Measurements from ENCODE around the gene SRGAP3.
"Not testable (repeated sequence)": the region's sequence is repeated elsewhere in the genome, so short reads cannot be mapped to it uniquely, and the experiment has no call there.

The SRGAP3 gene

DNA sequence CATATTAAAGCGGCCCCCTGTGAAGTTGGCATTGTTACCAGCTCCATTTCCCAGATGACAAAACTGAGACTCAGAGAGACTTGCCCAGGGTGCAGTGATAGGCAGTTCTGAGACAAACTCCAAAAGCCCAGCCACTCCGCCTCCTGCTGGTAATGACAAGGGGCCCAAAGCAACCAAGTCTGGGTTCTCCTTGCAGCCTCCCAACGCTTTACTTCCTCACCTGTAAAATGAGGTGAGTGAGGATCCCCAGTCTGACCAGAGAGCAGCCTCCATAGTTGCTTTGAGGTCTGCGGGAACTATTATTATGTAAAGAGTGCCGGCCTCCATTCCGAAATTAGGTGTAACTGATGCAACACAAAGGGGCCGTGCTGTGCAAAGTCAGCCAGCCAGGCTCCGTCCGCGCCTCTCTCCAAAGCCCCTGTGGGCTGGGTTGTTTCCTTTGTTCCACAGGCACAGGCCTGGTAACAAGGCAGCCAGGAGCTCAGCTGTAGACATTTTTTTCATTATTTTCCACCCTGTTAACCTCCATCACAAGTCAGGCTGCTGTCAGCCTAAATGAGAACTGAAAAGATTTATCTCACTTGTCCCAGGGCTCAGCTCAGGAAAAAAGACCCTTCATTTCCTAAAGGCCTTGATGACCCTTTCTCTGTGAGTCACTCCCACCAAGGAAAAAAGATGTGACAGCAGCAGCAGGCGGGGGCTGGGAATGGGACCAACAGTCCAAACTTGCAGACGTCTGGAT lies 147.0 kb downstream of the SRGAP3 start:
- H3K27ac ChIP-seq, result no peak overlapping the region
- no peak for DNase-seq (ENCODE audit: low read depth, low spot score)

DNA sequence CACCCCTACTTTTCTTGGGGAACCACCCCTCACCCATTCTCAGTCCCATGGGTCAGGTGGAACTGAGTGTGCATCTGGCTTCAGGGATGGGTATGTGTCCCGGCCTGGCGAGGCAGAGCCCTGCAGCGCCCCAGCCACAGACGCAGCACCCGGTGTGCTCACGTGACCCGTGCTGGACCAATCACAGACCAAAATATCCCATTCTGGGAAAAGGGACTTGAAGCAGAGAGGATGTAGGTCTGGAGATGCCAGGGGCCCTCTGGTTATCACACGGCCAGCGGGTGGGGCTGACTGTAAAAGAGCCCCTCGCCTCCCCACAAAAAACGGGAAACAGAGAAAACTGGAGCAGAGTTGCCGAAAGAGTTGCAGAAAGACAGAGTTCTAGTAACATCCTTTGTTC lies 148.2 kb downstream of the SRGAP3 start:
- no peak overlapping the region for H3K27ac ChIP-seq
- no peak for DNase-seq (ENCODE audit: low read depth, low spot score)

DNA sequence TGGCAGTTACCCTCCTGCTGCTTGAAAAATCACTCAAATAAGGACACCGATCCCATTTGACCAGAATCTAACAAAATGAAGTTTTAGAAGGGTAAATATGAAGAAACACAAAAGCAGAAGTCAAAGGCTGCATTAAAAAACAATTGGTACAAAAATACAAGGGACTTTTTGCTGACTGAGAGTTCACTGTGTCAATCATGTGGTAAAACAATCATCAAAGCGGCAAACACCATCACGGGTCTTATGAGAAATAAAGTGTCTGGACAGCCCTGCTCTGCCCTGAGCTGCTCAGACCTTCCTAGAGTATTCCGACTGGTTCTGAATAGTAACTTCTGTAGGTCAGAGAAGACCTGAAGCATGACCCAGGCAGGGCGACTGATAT lies 148.9 kb downstream of the SRGAP3 start:
- DNase-seq (ENCODE audit: low read depth, low spot score), result no peak
- H3K27ac ChIP-seq, result no peak overlapping the region

DNA sequence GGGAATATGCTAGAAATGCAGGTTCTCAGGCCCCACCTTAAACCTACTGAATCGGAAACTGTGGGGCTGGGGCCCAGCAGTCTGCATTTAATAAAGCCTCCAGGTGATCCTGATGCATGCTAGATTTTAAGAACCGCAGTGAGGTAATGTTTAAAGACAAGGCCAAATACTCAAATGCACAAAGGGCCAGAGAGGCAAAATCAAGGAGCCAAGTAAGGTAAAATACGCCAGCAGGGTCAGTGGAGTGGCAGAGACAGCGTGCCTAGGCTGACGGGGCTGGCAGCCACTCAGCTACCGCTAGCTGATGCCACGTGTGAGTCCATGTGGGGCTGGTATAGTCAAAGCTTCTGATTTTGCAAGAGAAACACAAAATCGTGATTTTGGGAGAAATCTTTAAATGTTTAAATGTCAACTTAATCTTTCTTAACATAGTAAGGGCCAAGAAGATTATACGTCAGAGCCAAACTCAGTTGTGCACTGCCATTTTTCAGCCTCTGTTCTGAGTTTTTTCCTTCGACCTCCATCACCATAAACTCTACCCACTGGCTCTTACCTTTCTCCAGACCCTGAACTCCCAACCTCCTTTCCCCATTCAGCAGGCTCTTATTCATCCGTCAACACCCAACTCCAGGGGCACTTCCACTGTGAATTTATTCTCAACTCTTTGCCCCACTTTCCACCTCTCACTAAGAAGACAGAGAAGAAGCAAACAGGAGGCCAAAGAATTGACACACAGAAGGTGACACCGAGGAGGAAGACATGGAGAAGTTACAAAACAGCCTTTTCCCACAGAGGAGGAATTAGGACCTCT lies 149.5 kb downstream of the SRGAP3 start:
- DNase-seq (ENCODE audit: low read depth, low spot score), result no peak

DNA sequence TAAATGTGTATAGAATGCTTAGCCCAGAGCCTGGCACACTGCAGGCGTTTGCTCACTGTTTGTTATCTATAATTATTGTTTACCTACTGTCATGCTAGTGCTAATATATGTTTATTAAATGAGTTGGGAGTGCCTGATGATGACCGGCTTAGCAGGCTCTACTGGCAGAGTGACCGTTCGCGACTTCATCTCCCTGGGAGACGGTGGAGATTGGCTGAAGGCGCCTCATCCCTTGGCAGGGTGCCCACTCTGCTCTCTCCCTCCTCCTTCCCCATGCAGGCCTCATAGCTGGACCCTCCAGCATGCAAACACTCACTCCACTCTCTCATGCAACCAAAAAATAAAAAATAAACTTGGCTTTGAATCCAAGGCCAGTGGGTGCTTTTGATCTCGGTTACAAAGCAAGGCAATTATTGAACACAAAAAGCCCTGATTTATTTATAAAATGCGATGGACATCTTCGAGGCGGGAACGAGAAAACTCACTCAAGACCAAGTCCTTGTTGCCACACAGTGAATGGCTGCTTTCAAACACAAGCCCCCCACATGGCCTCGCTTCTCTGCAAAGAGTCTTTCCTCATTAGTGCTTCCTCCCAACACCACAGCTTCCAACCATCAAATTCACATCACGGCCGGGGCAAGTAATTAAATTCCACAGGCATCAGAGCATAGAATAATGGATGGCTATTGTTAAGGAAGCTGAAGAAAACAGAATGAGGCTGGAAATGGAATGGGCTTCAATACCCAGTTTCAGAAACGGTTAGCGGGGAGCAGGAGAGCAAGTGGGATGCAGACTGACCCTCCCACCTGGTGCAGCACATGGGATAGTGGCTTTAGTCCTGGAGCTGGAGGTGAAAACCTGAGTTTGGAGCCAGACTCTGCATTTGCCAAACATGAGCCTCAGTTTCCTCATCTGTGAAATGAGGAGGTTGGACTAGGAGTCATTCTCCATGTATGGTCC lies 150.4 kb downstream of the SRGAP3 start:
- no peak overlapping the region for H3K27ac ChIP-seq
- DNase-seq (ENCODE audit: low read depth, low spot score), result no peak

More for the DNA sequence above, 149.5 kb downstream of the SRGAP3 start:
- H3K27ac ChIP-seq, result no peak overlapping the region

DNA sequence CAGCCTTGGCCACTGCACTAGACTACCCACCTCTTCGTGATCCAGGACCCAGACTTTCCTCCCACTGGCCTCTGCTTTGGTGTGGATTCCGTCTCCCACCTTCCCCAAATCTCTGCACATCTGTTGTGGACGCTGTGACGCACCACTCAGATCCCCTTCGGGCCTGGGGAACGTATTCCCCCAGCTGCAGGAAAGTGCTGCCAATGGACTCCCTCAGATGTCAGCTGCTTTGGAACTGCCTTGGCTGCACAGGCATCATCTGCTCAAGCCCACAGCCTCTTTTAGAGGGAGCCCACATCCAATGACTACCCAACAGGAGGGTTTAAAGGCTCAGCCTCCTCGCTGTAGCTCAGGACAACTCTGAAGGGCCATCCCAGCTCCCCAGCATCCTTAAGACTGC lies 152.0 kb downstream of the SRGAP3 start:
- H3K27ac ChIP-seq, result no peak overlapping the region

DNA sequence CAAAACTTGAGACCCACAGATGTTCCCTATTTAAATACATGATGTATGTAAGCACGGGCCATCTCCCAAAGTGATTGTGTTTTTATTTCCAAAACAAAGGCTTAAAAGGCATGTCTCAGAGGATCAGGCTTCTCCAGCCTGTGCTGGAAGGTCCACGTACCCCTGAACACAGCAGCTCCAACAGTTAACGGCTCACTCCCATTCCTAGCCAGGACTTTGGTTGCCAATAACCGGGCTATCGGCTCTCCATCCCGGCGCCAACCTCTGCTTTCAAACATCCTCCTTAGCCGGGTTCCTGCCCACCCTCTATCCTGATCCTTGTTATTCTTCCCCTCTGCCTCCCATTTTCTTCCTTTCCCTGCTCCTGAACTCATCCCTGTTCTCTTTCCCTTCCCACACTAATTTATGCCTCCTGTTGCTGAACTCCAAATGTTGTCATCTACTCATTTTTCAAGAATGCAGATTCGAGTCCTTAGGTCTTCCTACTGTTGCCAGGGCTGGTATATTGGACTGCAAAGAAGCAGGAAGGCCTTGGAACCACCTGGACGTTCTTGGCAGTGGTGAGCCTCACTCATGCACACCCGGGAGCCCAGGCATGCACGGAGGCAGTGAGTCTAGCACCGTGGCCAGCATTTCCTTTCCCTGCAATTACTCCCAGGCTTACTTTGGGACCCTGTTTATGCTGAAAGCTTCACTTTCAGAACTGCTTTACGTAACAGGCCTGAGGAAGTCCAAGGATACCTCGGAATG lies 157.8 kb downstream of the SRGAP3 start:
- DNase-seq (ENCODE audit: low read depth, low spot score), result no peak
- no peak overlapping the region for H3K27ac ChIP-seq

More for the DNA sequence above, 152.0 kb downstream of the SRGAP3 start:
- no peak for DNase-seq (ENCODE audit: low read depth, low spot score)

DNA sequence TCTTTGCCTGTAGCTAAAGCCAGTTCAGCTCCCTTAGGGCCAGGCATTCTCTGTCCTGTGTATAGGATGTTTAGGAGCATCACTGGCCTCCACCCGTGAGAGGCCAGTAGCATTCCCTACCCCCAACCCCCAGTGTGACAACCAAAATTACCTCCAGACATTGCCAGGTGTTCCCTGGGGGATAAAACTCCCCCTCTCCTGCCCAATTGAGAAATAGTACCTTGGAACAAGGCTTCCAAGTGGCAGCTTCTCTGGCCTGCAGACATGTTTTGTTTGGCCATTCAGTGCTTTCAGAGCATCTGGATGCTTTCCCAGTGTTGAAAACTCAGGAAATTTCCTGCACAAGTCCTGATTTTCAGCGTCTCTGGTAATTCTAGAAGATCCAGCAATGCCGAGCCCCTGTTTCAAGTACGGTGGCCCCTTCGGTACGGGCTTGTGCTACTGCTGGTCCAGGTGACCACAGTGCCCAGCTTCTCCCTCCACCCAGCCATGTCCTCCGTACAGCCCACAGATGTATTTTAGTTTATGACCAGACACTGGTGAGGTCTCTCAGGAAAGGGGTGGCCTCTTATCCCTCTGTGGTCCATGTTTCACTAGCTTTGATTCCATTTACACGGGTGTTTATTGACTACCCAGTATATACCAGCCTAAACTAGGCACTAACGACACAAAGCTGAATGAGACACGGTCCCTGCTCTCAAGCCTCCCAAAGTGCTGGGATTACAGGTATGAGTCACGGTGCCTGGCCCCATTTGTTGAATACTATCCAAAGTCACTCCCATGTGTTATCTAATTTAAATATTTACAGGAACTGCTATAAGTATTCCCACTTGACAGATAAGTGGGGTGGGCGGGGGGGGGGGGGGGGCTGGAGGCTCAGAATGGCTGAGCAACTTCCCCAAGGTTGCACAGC lies 160.7 kb downstream of the SRGAP3 start:
- no peak overlapping the region for H3K27ac ChIP-seq
- no peak for DNase-seq (ENCODE audit: low read depth, low spot score)

DNA sequence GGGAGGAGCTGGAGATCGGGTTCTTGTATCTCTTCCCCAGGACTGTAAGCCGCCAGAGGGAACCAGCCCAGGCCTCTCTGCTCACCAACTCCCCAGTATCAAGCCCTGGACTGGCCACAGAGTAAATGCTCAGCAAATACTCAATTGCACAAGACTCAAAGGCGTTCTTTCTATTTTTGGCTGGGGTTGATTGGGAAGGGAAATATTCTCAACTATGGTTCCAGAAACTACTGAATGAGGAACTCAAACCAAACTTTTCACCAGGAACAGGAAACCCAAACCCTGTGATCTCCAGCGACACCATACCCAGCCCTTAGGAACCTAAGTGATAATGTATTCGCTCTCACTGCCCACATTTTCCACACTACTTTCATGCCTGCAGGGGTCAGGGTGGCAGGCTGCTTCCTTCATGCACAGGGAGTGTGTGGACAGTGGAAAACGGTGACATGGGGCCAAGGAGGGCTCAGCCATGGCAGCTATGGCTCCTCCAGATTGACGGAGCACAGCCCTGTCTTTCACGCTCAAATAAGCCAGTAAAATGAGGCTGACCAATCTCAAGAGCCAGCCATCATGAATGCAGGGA lies 161.5 kb downstream of the SRGAP3 start:
- H3K27ac ChIP-seq, result no peak overlapping the region
- no peak for DNase-seq (ENCODE audit: low read depth, low spot score)

DNA sequence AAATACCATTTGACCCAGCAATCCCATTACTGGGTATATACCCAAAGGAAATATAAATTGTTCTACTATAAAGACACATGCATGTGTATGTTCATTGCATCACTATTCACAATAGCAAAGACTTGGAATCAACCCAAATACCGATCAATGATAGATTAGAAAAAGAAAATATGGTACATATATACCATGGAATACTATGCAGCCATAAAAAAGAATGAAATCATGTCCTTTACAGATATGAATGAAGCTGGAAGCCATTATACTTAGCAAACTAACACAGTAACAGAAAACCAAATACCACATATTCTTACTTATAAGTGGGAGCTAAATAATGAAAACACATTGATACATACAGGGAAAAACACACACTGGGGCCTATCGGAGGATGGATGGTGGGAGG lies 164.0 kb downstream of the SRGAP3 start:
- H3K27ac ChIP-seq; DNase-seq (ENCODE audit: low read depth, low spot score): not testable (repeated sequence)

DNA sequence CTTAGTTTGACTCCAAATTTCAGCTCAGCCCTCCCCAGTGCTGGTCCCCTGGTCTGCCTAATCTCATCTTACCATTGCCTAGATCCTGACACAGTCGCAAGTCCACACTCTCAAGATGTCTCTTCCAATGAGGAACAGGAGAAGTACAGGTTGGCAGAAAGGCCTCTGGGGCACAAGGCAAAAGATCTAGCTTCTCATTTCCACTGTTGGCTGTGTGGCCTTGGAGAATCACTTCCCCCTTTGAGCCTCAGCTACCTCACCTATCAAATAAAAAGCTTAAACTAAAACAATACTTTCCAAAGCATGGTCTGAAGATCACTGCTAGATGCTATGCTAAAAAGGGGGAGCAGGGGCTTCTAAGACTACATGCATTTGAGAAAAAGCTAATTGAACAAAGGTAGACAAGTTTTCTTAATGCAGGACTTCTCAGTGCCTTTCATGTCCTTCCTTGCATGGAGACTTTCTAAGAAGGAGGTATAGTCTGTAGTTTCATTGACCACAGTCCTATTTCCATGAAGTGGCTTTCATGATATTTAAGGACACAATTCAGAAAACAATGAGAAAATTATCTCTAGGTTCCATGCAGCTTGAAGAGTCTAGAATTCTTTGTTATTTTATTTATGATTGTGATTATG lies 168.1 kb downstream of the SRGAP3 start:
- no peak overlapping the region for H3K27ac ChIP-seq
- no peak for DNase-seq (ENCODE audit: low read depth, low spot score)

DNA sequence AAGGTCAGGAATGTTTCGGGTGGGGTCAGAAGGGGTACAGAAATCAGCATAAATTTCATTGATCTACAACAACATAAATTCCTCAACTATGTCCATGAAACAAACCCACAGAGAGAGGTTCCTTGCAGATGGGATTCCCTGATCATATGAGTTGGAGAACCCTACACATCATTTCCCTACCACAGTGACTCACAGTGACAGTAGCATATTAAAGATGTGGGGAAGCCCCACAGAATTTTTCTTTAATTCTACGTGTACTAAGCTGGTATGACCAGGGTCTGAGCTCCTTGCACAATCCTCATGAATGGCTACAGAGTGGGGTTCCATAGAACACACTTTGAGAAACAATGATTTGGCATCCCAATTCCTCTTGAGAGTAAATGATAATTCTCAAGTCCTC lies 169.3 kb downstream of the SRGAP3 start:
- DNase-seq (ENCODE audit: low read depth, low spot score), result peak; percentile 31
- peak overlapping the region; percentile 56 for H3K27ac ChIP-seq

DNA sequence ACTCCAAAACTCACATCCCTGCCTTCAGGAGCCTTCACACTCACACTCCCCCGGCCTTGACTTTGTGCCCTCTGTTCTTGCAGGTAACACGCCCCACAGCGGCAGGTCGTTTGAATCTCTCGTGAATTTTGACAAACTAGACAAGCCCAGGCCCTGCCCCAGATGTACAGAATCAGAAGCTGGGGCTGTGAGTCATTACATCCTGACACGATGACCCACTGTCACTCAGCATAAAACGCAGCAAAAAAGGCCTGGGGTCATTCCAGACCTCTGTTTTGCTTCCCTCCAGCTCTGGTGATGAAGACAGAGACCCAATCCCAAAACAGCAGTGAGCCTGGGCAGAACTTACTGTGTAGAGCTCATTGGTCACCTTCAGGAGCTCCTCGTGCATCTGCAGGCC lies 169.8 kb downstream of the SRGAP3 start:
- DNase-seq (ENCODE audit: low read depth, low spot score), result peak; percentile 33
- peak overlapping the region; percentile 56 for H3K27ac ChIP-seq

DNA sequence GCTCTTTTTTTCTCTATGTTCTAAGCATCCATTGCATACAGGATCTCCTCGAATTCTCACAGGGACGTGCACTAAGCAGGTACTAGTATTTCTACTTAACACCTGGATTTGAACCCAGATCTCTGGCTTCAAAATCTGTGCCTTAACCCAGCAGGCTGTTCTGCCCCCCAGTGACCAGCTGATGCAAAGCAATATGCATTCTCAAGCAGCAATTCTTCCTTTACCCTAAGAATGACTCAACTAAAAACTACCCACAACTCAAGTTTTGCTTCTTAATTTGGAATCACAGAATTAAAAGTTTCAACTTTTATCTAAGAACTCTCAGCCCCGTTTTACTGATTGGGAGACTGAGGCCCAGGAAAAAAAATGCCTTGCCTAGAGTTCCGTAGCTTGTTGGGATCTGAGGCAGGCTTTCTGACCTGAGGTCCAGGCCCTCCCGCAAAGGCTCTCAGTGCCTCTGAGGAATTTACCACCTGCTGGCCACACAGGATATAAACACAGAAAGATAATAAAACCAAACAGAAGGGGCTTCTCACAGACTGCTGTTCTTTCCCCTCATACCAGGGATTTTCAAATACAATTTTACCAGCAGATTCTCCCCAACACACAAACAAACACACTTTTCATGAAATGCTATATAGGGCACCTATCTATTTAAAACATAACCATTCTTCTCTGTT lies 170.7 kb downstream of the SRGAP3 start:
- H3K27ac ChIP-seq, result no peak overlapping the region
- DNase-seq (ENCODE audit: low read depth, low spot score), result no peak

DNA sequence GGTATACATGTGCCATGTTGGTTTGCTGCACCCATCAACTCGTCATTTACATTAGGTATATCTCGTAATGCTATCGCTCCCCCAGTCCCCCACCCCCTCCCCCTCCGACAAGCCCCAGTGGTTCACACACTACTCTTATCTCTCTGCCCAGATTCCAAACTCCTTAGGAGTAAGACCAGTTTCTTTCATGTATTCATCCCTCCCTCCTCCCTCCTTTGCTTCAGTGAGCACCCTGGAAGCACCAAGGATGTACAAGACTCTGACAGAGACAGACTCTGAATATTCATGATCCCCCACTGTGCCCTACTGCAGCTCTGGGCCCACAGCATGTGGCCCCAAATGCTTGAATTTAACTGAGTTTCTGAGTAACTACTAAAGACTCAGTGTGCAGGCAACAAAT lies 172.4 kb downstream of the SRGAP3 start:
- no peak for DNase-seq (ENCODE audit: low read depth, low spot score)
- no peak overlapping the region for H3K27ac ChIP-seq

DNA sequence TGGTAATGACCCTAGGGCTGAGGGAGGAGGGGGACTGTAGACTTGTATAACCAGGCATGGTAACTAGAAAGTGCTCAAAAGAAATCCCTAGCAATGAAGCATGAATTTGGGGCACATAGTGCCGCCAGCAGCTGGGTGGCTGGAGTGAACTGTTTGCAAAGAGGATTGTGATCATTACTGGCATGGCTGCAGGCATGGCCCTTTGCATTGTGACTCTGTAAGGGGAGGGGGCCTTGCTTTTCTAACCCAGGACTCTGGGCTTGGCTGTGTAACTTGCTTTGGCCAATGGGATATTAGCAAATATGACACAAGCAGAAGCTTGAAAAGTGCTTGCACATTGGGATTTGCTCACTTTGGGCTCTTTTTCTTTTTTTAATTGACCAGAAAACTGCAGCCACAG lies 173.7 kb downstream of the SRGAP3 start:
- no peak for DNase-seq (ENCODE audit: low read depth, low spot score)
- no peak overlapping the region for H3K27ac ChIP-seq

DNA sequence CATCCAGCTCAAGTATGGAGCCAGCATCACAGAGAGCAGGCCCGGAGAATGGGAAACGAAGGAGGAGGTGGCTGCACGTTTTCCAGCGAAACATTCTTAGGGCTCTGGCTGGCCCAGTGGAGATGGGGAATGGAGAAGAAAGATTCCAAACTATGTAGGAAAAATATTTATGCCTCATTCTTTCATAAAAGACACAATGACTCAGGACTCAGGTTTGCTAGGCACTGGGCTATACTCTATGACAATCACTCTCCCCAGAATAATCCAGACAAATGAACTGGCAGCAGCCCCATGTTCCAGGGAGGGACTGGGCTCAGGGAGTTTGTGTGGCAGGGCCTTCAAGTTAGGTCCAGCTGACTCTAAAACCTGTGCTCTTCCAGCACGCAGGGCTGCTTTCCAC lies 175.4 kb downstream of the SRGAP3 start:
- no peak for DNase-seq (ENCODE audit: low read depth, low spot score)
- no peak overlapping the region for H3K27ac ChIP-seq

DNA sequence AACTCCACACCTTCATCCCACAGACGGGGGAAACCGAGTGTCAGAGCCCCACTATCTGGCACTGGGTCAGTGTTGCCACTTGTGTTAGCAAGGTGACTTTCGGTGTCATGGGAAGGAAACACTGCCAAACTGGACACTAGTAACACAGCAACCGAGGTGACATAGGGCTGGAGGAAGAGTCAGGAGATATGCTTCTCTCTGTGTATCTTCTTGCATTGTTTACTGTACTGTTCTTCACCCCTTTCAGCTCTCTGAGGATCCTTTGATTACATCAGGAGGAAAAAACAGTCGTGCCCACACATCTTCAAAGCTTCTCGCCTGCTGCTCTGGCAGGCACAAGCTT lies 176.8 kb downstream of the SRGAP3 start:
- DNase-seq (ENCODE audit: low read depth, low spot score), result no peak
- no peak overlapping the region for H3K27ac ChIP-seq
